Astrocyte (in vitro differentiated cells and primary cell): Measurements from ENCODE around the gene CIB2.

Experiments used
- CTCF ChIP-seq: IDR thresholded peaks from 2 replicates; pipeline ENCODE4 v1.5.1; 2011; ENCODE audit warnings: low read depth, mild to moderate bottlenecking, inconsistent platforms, low read length, moderate library complexity; ENCODE audit not compliant: insufficient read depth
- EZH2 ChIP-seq: IDR thresholded peaks from 2 replicates; pipeline ENCODE4 v1.6.1; 2012; ENCODE audit warnings: mild to moderate bottlenecking, low read length, inconsistent platforms; ENCODE audit not compliant: insufficient read depth

- TF ChIP-seq CTCF: peak; percentile 17
- TF ChIP-seq EZH2: no peak
Measured at GRCh38 chr15:78076231-78077052, 54.8 kb downstream of the CIB2 start.
